ENCODE results near the gene SSBP2. TPM values are rescaled to one million over a fixed set of nuclear protein-coding genes. Genes with fewer than 3 reads are reported as not detected.
A peak's percentile ranks its signal among the peaks of the same experiment; 100 is the strongest.
"Not testable (repeated sequence)": the region's sequence is repeated elsewhere in the genome, so short reads cannot be mapped to it uniquely, and the experiment has no call there.

The SSBP2 gene
- total RNA-seq, 1 experiment from 2014 or later, result 109 TPM

- no peak for DNase-seq (ENCODE audit: low spot score)
These were observed 85.1 kb downstream of the SSBP2 start for GRCh38 chr5:81665795-81666194.

- not testable (repeated sequence) for DNase-seq (ENCODE audit: low spot score)
These were observed 90.3 kb downstream of the SSBP2 start for GRCh38 chr5:81660624-81661023.

- DNase-seq (ENCODE audit: low spot score), result peak; percentile 25
These were observed 93.5 kb downstream of the SSBP2 start for GRCh38 chr5:81657386-81657785.

GRCh38 chr5:81656783-81657182 lies 94.1 kb downstream of the SSBP2 start:
- DNase-seq (ENCODE audit: low spot score), result no peak

- no peak for DNase-seq (ENCODE audit: low spot score)
These were observed 99.9 kb downstream of the SSBP2 start for GRCh38 chr5:81650987-81651386.

- DNase-seq (ENCODE audit: low spot score), result no peak
These were observed 104.4 kb downstream of the SSBP2 start for GRCh38 chr5:81646469-81646995.

- no peak for DNase-seq (ENCODE audit: low spot score)
These were observed 108.7 kb downstream of the SSBP2 start for GRCh38 chr5:81642210-81642609.

- no peak for DNase-seq (ENCODE audit: low spot score)
These were observed 111.3 kb downstream of the SSBP2 start for GRCh38 chr5:81639556-81639955.

GRCh38 chr5:81638471-81638870 lies 112.4 kb downstream of the SSBP2 start:
- no peak for DNase-seq (ENCODE audit: low spot score)

DNA sequence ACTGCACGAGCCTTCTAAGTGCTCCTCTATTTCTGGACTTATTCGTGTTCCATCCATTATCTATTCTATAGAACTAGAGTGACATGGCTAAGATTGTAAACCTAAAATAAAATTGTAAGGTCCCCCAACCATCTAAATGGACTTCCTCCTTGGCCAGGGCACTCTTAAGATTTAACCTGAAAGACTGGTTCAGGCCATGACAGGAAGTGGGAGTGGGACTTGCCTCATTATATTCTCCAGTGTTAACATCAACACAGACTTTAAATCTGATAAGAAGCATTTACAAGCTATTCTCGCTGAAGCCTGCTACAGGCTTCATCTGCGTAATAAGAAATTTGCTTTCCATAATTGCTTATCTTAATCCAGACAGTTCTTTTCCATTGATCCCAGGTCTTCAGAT lies 117.0 kb downstream of the SSBP2 start:
- DNase-seq (ENCODE audit: low spot score), result no peak

DNA sequence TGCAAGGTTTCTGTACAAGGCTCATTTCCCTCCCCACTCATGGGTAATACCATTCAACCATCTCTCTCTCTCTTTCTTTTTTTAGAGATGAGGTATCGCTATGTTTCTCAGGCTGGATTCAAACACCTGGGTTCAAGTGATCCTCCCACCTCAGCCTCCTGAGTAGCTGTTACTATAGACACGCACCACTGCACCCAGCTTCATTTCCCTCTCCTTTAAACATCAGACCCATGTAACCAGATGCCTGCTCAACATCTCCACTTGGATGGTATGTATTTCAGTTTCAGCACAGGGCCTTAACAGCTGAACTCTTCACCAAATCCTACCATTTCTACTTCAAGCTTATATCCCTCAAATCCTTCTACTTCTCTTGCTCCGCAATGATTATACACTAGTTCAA lies 117.4 kb downstream of the SSBP2 start:
- DNase-seq (ENCODE audit: low spot score), result no peak

DNA sequence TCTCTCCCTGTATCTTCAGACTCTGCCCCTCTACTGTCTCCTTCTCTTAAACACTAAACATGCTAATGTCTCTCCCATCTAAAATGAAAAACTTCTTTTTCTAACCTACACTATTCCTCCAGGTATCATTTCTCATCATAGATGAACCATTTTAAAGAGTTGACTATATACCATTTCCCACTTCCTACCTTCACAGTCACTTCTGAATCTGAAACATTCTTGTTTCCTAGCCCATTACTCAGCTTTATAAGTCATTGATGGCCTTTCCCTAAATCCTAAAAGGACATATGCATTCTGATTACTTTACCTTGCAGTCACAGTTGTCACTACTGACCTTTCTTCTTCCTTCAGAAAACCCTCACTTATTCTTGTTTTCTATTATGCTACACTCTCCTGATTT lies 118.2 kb downstream of the SSBP2 start:
- no peak for DNase-seq (ENCODE audit: low spot score)

DNA sequence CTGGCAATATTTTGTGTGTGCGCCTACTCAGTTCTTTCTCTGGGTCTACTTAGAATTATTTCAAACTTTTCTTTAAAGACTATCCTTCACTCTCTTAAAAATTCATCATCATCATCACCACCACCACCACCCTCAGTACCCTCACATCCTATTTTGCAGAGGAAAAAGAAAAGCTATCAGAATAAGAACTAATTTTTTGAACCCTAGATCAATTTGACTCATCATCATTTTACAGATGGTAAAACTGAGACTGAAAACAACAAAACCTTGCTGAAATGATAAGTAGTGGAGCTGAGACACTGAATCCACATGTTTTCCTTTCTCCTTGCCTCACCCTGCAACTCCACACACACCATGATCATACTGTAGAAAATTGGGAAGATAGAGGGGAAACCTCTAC lies 119.3 kb downstream of the SSBP2 start:
- no peak for DNase-seq (ENCODE audit: low spot score)

GRCh38 chr5:81631124-81631523 lies 119.8 kb downstream of the SSBP2 start:
- no peak for DNase-seq (ENCODE audit: low spot score)

DNA sequence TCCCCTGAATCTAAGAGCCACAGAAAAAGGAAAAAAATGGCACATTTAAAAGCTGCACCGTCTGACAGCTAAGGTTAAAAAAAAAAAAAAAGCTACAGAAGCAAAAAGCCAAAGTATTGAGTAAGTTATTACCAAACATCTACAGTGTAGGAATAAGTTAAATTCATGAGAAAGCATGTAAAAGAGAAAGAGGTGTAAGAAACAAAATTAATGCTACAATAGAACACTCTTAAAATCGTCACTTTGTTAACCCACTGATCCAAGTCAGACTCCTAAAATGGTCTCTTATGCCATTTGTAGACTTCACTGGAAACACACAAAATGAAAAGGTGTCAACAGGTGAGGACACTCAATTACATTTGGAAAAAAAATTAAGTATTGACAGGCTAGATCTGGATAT lies 120.2 kb downstream of the SSBP2 start:
- DNase-seq (ENCODE audit: low spot score), result no peak

DNA sequence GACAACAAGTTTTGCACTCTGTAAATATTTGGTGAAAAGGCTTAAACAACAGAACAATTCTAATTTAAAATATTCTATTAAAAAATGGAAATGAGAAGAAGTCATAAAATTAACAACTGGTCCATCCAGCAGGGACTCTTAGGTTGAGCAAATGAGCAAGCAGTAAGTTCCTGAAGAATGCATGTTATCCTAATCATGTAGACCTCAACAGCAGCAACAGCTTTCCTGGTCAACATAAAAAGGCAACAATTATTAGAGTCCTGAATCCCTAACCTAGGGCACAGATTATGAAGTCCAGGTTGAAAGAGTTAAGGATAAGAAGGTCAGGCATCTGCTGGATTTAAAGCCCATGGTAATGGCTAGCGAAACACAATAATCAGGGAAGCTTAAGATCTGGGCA lies 120.9 kb downstream of the SSBP2 start:
- DNase-seq (ENCODE audit: low spot score), result no peak

DNA sequence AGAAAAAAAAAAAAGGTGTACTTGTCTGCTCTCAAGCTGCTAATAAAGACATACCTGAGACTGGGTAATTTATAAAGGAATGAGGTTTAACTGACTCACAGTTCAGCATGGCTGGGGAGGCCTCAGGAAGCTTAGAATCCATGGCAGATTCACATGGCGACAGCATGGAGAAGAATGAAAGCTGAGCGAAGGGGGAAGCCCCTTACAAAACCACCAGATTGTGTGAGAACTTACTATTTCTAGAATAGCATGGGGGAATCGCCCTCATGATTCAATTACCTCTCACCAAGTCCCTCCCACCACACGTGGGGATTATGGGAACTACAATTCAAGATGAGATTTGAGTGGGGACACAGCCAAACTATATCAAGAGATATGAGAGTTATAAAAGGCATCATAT lies 122.8 kb downstream of the SSBP2 start:
- not testable (repeated sequence) for DNase-seq (ENCODE audit: low spot score)

DNA sequence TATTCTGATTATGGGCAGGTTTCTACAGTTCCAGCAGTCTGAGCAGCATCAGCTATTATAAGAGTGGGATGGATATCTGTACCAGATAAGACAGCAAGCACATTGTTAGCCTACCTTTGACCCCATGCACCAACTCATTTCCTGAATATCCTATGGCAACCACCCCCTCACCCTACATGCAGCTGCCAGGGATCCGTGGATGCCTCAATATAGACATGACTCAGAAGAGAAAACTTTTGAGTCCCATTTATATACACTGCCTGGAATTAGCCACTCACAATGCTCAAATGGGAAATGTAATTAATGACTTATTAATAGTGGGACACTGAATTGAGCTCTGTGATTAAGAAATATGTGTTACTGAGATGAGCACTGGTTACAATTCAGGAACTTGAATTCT lies 124.4 kb downstream of the SSBP2 start:
- peak; percentile 27 for DNase-seq (ENCODE audit: low spot score)

DNA sequence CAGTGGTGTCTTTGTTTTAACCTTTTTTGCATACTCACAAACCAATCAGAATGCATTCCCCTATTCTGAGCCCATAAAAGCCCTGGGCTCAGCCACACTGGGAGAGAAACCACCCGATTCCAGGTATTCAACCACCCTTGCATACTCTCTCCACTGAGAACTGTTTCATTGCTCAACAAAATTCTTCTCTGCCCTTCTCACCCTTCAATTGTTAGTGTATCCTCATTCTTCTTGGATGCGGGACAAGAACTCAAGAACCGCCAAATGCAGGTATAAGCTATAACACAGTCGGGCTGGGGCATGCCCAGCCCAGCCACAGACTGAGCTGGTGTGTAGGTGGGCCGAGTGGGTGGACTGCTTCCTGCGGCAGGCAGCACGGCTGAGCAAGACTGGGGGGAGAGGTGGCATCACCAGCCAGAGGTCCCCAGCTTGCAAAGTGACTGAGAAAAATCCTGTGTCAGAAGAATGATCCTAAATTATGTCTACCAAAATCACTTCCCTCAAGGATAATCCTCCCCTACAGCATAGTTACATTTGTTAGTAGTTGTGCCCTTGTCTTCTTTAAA lies 141.0 kb downstream of the SSBP2 start:
- no peak for DNase-seq (ENCODE audit: low spot score)

GRCh38 chr5:81608976-81609375 lies 141.9 kb downstream of the SSBP2 start:
- DNase-seq (ENCODE audit: low spot score), result no peak

DNA sequence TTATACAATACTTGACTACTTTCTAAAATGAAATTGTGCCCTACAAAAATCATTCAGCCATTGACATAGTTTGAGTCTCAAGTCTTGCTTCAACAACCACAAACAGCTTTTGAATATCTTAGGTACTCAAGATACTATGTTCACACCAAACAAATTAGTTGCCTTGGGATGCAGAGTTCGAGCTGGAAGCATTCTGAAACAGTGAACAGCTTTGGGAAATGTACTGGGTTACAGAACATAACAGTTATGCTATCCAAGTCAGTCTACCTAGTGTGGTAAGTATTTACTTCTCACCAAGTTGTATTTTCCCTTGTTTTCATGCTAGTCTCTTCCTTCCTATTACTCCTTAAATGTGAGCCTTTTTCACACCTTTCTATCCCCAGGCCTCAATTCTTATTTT lies 143.2 kb downstream of the SSBP2 start:
- no peak for DNase-seq (ENCODE audit: low spot score)

- DNase-seq (ENCODE audit: low spot score), result no peak
These were observed 144.7 kb downstream of the SSBP2 start for GRCh38 chr5:81606150-81606549.

DNA sequence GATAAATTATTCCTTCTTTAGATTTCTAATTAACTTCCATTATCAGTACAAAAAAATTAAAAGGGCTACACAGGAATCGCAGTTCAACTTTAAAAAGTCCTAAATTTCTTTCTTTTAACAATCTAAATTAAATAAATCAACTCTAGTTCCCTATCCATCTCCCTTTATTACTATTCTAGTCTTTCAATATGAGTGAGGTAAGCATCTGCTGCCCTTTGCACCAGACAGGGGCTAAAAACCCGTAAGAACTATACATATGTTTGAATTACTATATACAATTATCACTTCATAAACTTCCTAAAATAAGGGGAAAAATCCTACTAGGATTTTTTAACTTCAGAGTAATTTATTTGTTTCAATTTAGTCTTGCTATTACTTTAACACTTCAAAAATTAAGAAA lies 145.6 kb downstream of the SSBP2 start:
- no peak for DNase-seq (ENCODE audit: low spot score)

DNA sequence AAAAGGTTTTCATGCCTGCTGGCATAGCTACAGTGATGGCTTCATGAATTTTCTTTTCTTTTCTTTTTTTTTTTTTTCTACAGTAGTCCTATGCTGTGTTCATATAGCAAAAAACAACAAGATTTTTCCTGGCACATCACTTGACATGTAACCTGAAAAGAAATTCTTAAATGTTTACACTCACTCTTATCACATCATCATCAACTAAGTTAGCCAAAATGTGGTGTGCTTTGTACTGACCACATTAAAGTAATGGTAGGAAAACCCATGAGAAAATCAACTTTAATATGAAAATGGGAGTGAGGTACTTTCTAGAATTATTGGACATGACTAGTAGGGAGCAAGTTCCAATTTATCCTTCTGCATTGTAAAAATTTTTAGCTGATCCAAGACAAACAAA lies 146.7 kb downstream of the SSBP2 start:
- peak; percentile 19 for DNase-seq (ENCODE audit: low spot score)
